Body of pancreas (tissue), 4 donors: ENCODE data around the gene SEMA6B.

ENCODE experiments used
- POLR2A ChIP-seq, 3 donors: fragments of 450-650 bp; IDR thresholded peaks; one replicate each; pipeline ENCODE4 v1.6.1; 2016; ENCODE audit warnings: antibody characterized with exemption in 3 of 3, mild to moderate bottlenecking in 2 of 3
- TF ChIP-seq, protein P1 (sequence below), 7 experiments: fragments of 450-650 bp in 4 of 7; fragments of 200-600 bp in 3 of 7; sonication (generic) in 3 of 7; IDR thresholded peaks; one replicate each; pipeline ENCODE4 v1.5.1; 2016 to 2019; ENCODE audit warnings: antibody characterized with exemption in 7 of 7

- TF ChIP-seq, protein P1, sequence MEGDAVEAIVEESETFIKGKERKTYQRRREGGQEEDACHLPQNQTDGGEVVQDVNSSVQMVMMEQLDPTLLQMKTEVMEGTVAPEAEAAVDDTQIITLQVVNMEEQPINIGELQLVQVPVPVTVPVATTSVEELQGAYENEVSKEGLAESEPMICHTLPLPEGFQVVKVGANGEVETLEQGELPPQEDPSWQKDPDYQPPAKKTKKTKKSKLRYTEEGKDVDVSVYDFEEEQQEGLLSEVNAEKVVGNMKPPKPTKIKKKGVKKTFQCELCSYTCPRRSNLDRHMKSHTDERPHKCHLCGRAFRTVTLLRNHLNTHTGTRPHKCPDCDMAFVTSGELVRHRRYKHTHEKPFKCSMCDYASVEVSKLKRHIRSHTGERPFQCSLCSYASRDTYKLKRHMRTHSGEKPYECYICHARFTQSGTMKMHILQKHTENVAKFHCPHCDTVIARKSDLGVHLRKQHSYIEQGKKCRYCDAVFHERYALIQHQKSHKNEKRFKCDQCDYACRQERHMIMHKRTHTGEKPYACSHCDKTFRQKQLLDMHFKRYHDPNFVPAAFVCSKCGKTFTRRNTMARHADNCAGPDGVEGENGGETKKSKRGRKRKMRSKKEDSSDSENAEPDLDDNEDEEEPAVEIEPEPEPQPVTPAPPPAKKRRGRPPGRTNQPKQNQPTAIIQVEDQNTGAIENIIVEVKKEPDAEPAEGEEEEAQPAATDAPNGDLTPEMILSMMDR (IDR thresholded peaks at IDR 0.05), result no peak
- TF ChIP-seq POLR2A (IDR thresholded peaks at IDR 0.05), result no peak
These were observed 11.3 kb downstream of the SEMA6B start for GRCh38 chr19:4548238-4548584.
